K562 (cell line): ENCODE data around the gene PHF21A. TPM values are rescaled to one million over a fixed set of nuclear protein-coding genes. Genes with fewer than 3 reads are reported as not detected.

Experiments used
- ATAC-seq: fragments of 200-7000 bp; cut with Tn5 transposase; 3 replicates; pipeline ENCODE4 v1.9.1; 2020; ENCODE audit warnings: moderate library complexity
- BruUV-seq: library from RNA; stranded (reverse); fragments of 400-500 nt; replicated peaks from 2 replicates; lab custom pipeline; 2021; lab: Mats Ljungman, UMichigan
- CTCF ChIA-PET: fragments of 300-600 bp; formaldehyde crosslinking; extraction: SDS; loops from one replicate; lab custom pipeline; 2021; ENCODE audit warnings: low intra/inter-chr PET ratio; lab: Yijun Ruan, JAX
- POLR2A ChIA-PET: fragments of 300-600, 350-650 bp; sonication (Branson Sonifier 250); formaldehyde crosslinking; extraction: SDS; loops from one replicate; lab custom pipeline; 2021; ENCODE audit warnings: antibody characterized with exemption, inconsistent platforms; lab: Yijun Ruan, JAX
- DNase-seq, 4 experiments: peaks; one replicate each; pipeline versions ENCODE4 v3.0.0 to v3.0.0-alpha.2; 2011 to 2018; ENCODE audit warnings: low spot score in 3 of 4, mixed read lengths in 3 of 4; ENCODE audit errors: extremely low read depth in 1 of 4
- FAIRE-seq: peaks from 2 replicates; lab custom pipeline; 2011; peaks lifted over from hg19 to GRCh38; lab: Jason Lieb, UNC
- H2AFZ ChIP-seq: 2 replicates; pipeline ENCODE4 v1.6.0; 2011; ENCODE audit warnings: low read depth, low read length, control low read depth, inconsistent platforms
- H3K27ac ChIP-seq: fragments of 200-600 bp; 3 replicates; pipeline ENCODE4 v1.8.0; 2011; ENCODE audit warnings: low read depth, mild to moderate bottlenecking, control low read depth, inconsistent platforms, low read length, moderate library complexity, mixed read lengths; ENCODE audit errors: extremely low read depth
- H3K27me3 ChIP-seq, 2 experiments: fragments of 300-600 bp in 1 of 2; 2 replicates in 1 of 2; 3 replicates in 1 of 2; pipeline versions ENCODE4 v1.6.0 to v1.8.0; 2011; ENCODE audit warnings: inconsistent platforms in 2 of 2, low read length in 2 of 2, mild to moderate bottlenecking in 1 of 2, mixed read lengths in 1 of 2, moderate library complexity in 1 of 2; ENCODE audit not compliant: control insufficient read depth in 2 of 2, insufficient read depth in 2 of 2
- H3K36me3 ChIP-seq: fragments of 300-600 bp; 3 replicates; pipeline ENCODE4 v1.8.0; 2011; ENCODE audit warnings: mild to moderate bottlenecking, low read length, inconsistent platforms; ENCODE audit not compliant: control insufficient read depth, insufficient read depth
- H3K4me1 ChIP-seq, 2 experiments: fragments of 200-600 bp in 1 of 2; replicated peaks in 1 of 2; 2 replicates in 1 of 2; 3 replicates in 1 of 2; pipeline versions ENCODE4 v1.5.1 to v1.8.0; 2011; ENCODE audit warnings: inconsistent platforms in 2 of 2, low read length in 2 of 2, mild to moderate bottlenecking in 1 of 2, mixed read lengths in 1 of 2, moderate library complexity in 1 of 2; ENCODE audit not compliant: control insufficient read depth in 2 of 2, insufficient read depth in 2 of 2
- H3K4me2 ChIP-seq: 2 replicates; pipeline ENCODE4 v1.6.1; 2011; ENCODE audit warnings: low read length, control low read depth, inconsistent platforms, mixed read lengths; ENCODE audit not compliant: insufficient read depth
- H3K4me3 ChIP-seq: fragments of 200-600 bp; sonication (generic), shearing (Covaris generic); 2 replicates; pipeline ENCODE4 v1.5.1; 2016; ENCODE audit warnings: control low read depth, inconsistent platforms
- H3K79me2 ChIP-seq: fragments of 200-600 bp; 3 replicates; pipeline ENCODE4 v1.8.0; 2011; ENCODE audit warnings: low read length, inconsistent platforms; ENCODE audit not compliant: control insufficient read depth, insufficient read depth
- H3K9ac ChIP-seq, 2 experiments: 2 replicates each; pipeline versions ENCODE4 v1.6.0 to v1.6.1; 2011; ENCODE audit warnings: low read depth in 2 of 2, low read length in 2 of 2, control low read depth in 1 of 2, inconsistent platforms in 1 of 2, mild to moderate bottlenecking in 1 of 2, mixed read lengths in 1 of 2; ENCODE audit not compliant: insufficient read depth in 1 of 2
- H3K9me1 ChIP-seq: one replicate; pipeline ENCODE4 v1.6.0; 2011; ENCODE audit warnings: inconsistent platforms, mild to moderate bottlenecking, low read length, moderate library complexity; ENCODE audit not compliant: control insufficient read depth, insufficient read depth
- H3K9me3 ChIP-seq: replicated peaks from 2 replicates; pipeline ENCODE4 v1.5.1; 2011; ENCODE audit warnings: low read depth, low read length, inconsistent platforms; ENCODE audit not compliant: control insufficient read depth, insufficient read depth
- H4K20me1 ChIP-seq: replicated peaks from 2 replicates; pipeline ENCODE4 v1.6.1; 2011; ENCODE audit warnings: low read length, inconsistent platforms, mixed read lengths; ENCODE audit not compliant: control insufficient read depth, insufficient read depth
- CEBPG ChIP-seq, 3 experiments: fragments of 200-800 bp in 1 of 3; sonication (Bioruptor generic) in 1 of 3; sonication (generic) in 1 of 3; formaldehyde crosslinking in 1 of 3; IDR thresholded peaks in 2 of 3; conservative IDR thresholded peaks in 1 of 3; 2 replicates each; pipeline versions ENCODE4 v1.6.1 to v1.8.0; 2016 to 2022; ENCODE audit warnings: missing compliant biosample characterization in 2 of 3, missing genetic modification characterization in 2 of 3, mild to moderate bottlenecking in 1 of 3, missing genetic modification reagents in 1 of 3
- RBM15 ChIP-seq: fragments of 200-400 bp; formaldehyde crosslinking; IDR thresholded peaks from 2 replicates; pipeline ENCODE4 v1.6.1; 2018; ENCODE audit warnings: mild to moderate bottlenecking, low read length, moderate library complexity; ENCODE audit not compliant: insufficient read depth
- ZNF778 ChIP-seq: fragments of 450-650 bp; formaldehyde crosslinking; IDR thresholded peaks from 2 replicates; pipeline ENCODE4 v1.4.0; 2020; ENCODE audit warnings: mild to moderate bottlenecking, moderate library complexity
- WGBS: fragments of 100-300 bp; shearing (Covaris generic); methylation state at CpG from one replicate; pipeline ENCODE4 v1.1.6; 2016; ENCODE audit warnings: low coverage, mixed read lengths; ENCODE audit not compliant: insufficient coverage; ENCODE audit errors: missing lambda C conversion rate; 5-methylcytosine and 5-hydroxymethylcytosine counted together
- in situ Hi-C: fragments of 300-500 bp; cut with MboI; formaldehyde crosslinking; loops from 4 replicates; pipeline ENCODE4 v1.15.0; 2018; ENCODE audit warnings: inconsistent platforms, mixed read lengths
- intact Hi-C: fragments of 100-400 bp; cut with micrococcal nuclease; formaldehyde crosslinking; loops from 2 replicates; pipeline ENCODE4 v1.14.2; 2022
- polyA plus RNA-seq, 8 experiments: library from polyadenylated mRNA; depleted of rRNA in 4 of 8; stranded (reverse) in 5 of 8; unstranded in 3 of 8; fragments of >200 nt; fragmentation: Nextera tagmentation in 2 of 8; fragmentation: Illumina TruSeq in 1 of 8; extraction: Ambion mirVana in 2 of 8; extraction: Trizol in 1 of 8; gene quantifications; 2 replicates each; pipeline versions ENCODE4 v1.2.1 to v1.2.3, GENCODE V29; 2011 to 2014; ENCODE audit warnings: inconsistent platforms in 1 of 8, missing spikeins in 1 of 8
- total RNA-seq, 7 experiments: library from RNA; depleted of rRNA in 6 of 7; stranded (reverse); fragments of >200 nt in 6 of 7; fragmentation: Illumina TruSeq in 2 of 7; extraction: Trizol in 2 of 7; gene quantifications; 2 replicates each; pipeline versions ENCODE4 v1.2.1 to v1.2.3, GENCODE V29; 2011 to 2021; ENCODE audit warnings: low replicate concordance in 1 of 7
- TF ChIP-seq, protein P1 (sequence below), 2 experiments: fragments of 450-650 bp in 1 of 2; sonication (generic) in 1 of 2; formaldehyde crosslinking in 1 of 2; IDR thresholded peaks in 1 of 2; conservative IDR thresholded peaks in 1 of 2; 2 replicates each; pipeline versions ENCODE4 v1.6.1 to v1.8.1; 2016 to 2023; ENCODE audit warnings: mild to moderate bottlenecking in 2 of 2, moderate library complexity in 2 of 2, inconsistent platforms in 1 of 2, missing genetic modification reagents in 1 of 2

PHF21A gene
- total and polyA plus RNA-seq, 9 of the 15 experiments (the other 6 are each of a cell fraction or from before 2014, with no cell fraction given) = 1.5 to 32.4 (median 10.7) TPM

DNA sequence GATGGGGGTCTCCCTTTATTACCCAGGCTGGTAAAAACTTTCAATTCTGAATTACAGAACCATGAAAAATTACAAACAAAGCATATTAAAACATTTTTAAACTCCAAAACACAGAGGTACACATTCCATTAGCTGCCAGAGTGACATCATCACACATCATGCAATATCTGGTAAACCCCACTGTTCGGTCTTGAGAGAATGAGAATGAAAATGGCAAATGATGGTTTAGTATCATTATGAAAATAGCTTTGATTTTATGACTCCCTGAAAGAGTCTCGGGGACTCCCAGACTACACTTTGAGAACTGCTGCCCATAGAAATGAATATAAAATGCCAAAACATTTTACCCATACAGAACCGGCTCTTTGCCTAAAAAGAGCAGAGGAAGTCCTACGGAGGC, 180.0 kb downstream of the PHF21A start:
- H3K4me2 ChIP-seq = no peak overlapping the region
- WGBS = 74% methylated on average over 4 of the region's 4 CpGs
- H3K4me1 ChIP-seq = peaks cover 0 to 8% of the 10 kb centered on the region in 2 experiments; a peak in 3 of 5 replicates
- no peak overlapping the region for H2AFZ ChIP-seq
- no peak for FAIRE-seq
- ChIA-PET CTCF (no interaction called here), POLR2A (interaction anchor here (0.9 to 1.2 kb wide), 2 partner anchors 42 to 54 kb away, joined by 3 read pairs; no protein-coding TSS in a partner anchor)
- no peaks in the 10 kb centered on the region for H3K79me2 ChIP-seq
- in situ Hi-C loops = no loop called here
- TF ChIP-seq CEBPG (CRISPR knock-in tag; IDR thresholded peaks at IDR 0.05) (no peak), CEBPG (tag; conservative IDR thresholded peaks at IDR 0.05 in 1 of 2, IDR thresholded peaks at IDR 0.05 in 1 of 2) (0 out of 4 replicates have a peak, but pooled peaks of 1 of the 2 experiments have one; percentile 26), ZNF778 (no peak), RBM15 (no peak)
- TF ChIP-seq, protein P1, sequence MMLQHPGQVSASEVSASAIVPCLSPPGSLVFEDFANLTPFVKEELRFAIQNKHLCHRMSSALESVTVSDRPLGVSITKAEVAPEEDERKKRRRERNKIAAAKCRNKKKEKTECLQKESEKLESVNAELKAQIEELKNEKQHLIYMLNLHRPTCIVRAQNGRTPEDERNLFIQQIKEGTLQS (IDR thresholded peaks at IDR 0.05) = peak; percentile 71
- TF ChIP-seq, protein P1 (CRISPR knock-in tag; conservative IDR thresholded peaks at IDR 0.05) = no peak
- no peak for ATAC-seq
- H3K4me3 ChIP-seq = no peak overlapping the region
- no peaks in the 10 kb centered on the region for H3K9me1 ChIP-seq
- H3K9me3 ChIP-seq = no peaks in the 10 kb centered on the region
- H3K27me3 ChIP-seq = no peaks in the 10 kb centered on the region
- H4K20me1 ChIP-seq = no peaks in the 10 kb centered on the region
- no peak for DNase-seq
- intact Hi-C loops = loop anchor here (10.0 kb wide), 1 partner anchor 66 kb away; no protein-coding TSS in a partner anchor
- H3K27ac ChIP-seq = no peak overlapping the region
- BruUV-seq = no TSS peak
- H3K9ac ChIP-seq = no peak overlapping the region
- peaks cover 28% of the 10 kb centered on the region; the same call in 2 of the 3 replicates for H3K36me3 ChIP-seq
